PC-9 (cell line): ENCODE results near the gene ARF3.

ENCODE experiments used
- EZH2 ChIP-seq: fragments of 200-600 bp; sonication (generic); IDR thresholded peaks from 2 replicates; pipeline ENCODE4 v1.8.0; 2017; ENCODE audit warnings: antibody characterized with exemption, low read depth
- TF ChIP-seq, protein P1 (sequence below): fragments of 200-600 bp; sonication (generic); conservative IDR thresholded peaks from 2 replicates; pipeline ENCODE4 v1.6.1; 2017; ENCODE audit warnings: mixed run types, antibody characterized with exemption, mild to moderate bottlenecking, moderate library complexity

GRCh38 chr12:48997719-48998496, 40.6 kb upstream of the ARF3 start:
- TF ChIP-seq, protein P1, sequence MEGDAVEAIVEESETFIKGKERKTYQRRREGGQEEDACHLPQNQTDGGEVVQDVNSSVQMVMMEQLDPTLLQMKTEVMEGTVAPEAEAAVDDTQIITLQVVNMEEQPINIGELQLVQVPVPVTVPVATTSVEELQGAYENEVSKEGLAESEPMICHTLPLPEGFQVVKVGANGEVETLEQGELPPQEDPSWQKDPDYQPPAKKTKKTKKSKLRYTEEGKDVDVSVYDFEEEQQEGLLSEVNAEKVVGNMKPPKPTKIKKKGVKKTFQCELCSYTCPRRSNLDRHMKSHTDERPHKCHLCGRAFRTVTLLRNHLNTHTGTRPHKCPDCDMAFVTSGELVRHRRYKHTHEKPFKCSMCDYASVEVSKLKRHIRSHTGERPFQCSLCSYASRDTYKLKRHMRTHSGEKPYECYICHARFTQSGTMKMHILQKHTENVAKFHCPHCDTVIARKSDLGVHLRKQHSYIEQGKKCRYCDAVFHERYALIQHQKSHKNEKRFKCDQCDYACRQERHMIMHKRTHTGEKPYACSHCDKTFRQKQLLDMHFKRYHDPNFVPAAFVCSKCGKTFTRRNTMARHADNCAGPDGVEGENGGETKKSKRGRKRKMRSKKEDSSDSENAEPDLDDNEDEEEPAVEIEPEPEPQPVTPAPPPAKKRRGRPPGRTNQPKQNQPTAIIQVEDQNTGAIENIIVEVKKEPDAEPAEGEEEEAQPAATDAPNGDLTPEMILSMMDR: no peak
- no peak for TF ChIP-seq EZH2
